HCT116 (cell line): ENCODE measurements around the gene RANBP17. TPM values are rescaled to one million over a fixed set of nuclear protein-coding genes. Genes with fewer than 3 reads are reported as not detected.

Experiments used
- ATAC-seq: fragments of 200-7000 bp; cut with Tn5 transposase; 2 replicates; pipeline ENCODE4 v1.9.1; 2020; ENCODE audit warnings: mild to moderate bottlenecking, moderate library complexity
- BruUV-seq: library from RNA; stranded (reverse); fragments of 400-500 nt; replicated peaks from 2 replicates; lab custom pipeline; 2021; lab: Mats Ljungman, UMichigan
- CTCF ChIA-PET: fragments of 300-600 bp; sonication (Branson Sonifier 250); formaldehyde crosslinking; loops from one replicate; lab custom pipeline; 2021; ENCODE audit warnings: antibody characterized with exemption; lab: Charles Lee
- POLR2A ChIA-PET: fragments of 300-600, 350-600 bp; sonication (Branson Sonifier 250); formaldehyde crosslinking; loops from one replicate; lab custom pipeline; 2021; ENCODE audit warnings: antibody characterized with exemption; lab: Charles Lee
- RAD21 ChIA-PET, 2 experiments: fragments of 300-600 bp; sonication (Branson Sonifier 250); formaldehyde crosslinking; loops; one replicate each; lab custom pipeline; 2023; ENCODE audit warnings: low total read pairs in 2 of 2; ENCODE audit not compliant: uncharacterized antibody in 2 of 2, unreplicated experiment in 2 of 2, low non-redundant PET in 1 of 2; lab: Charles Lee
- DNase-seq: peaks from one replicate; pipeline ENCODE4 v3.0.0-alpha.2; 2010; ENCODE audit warnings: low read depth, low spot score
- H2AFZ ChIP-seq: fragments of 200-600 bp; shearing (Covaris generic), sonication (generic); 2 replicates; pipeline ENCODE4 v1.6.1; 2017; ENCODE audit warnings: low read depth, mixed run types, mixed read lengths, antibody characterized with exemption, low read length; ENCODE audit not compliant: poor library complexity, severe bottlenecking
- H3K27ac ChIP-seq: 2 replicates; pipeline ENCODE4 v1.5.1; 2012; ENCODE audit warnings: low read depth, low read length
- H3K27me3 ChIP-seq: fragments of 200-600 bp; sonication (generic); 2 replicates; pipeline ENCODE4 v1.6.1; 2016; ENCODE audit warnings: mixed run types, low read length, mixed read lengths; ENCODE audit not compliant: insufficient read depth
- H3K36me3 ChIP-seq, 2 experiments: fragments of 200-500 bp in 1 of 2; fragments of 200-600 bp in 1 of 2; sonication (Bioruptor generic) in 1 of 2; sonication (generic) in 1 of 2; 2 replicates each; pipeline versions ENCODE4 v1.5.1 to v1.6.1; 2014 to 2016; ENCODE audit warnings: low read length in 2 of 2, inconsistent platforms in 1 of 2, mixed read lengths in 1 of 2, mixed run types in 1 of 2; ENCODE audit not compliant: insufficient read depth in 2 of 2, control insufficient read depth in 1 of 2
- H3K4me1 ChIP-seq, 2 experiments: fragments of 200-600 bp in 1 of 2; sonication (generic) in 1 of 2; 2 replicates each; pipeline versions ENCODE4 v1.5.1 to v1.6.1; 2012 to 2017; ENCODE audit warnings: low read length in 2 of 2, inconsistent platforms in 1 of 2, mild to moderate bottlenecking in 1 of 2, mixed read lengths in 1 of 2, mixed run types in 1 of 2, moderate library complexity in 1 of 2; ENCODE audit not compliant: insufficient read depth in 2 of 2, control insufficient read depth in 1 of 2
- H3K4me2 ChIP-seq: fragments of 200-600 bp; sonication (generic); 2 replicates; pipeline ENCODE4 v1.6.1; 2017; ENCODE audit warnings: mixed run types, low read length, mixed read lengths
- H3K4me3 ChIP-seq, 2 experiments: fragments of 200-600 bp in 1 of 2; sonication (generic) in 1 of 2; replicated peaks in 1 of 2; 2 replicates each; pipeline ENCODE4 v1.5.1; 2011 to 2016; ENCODE audit warnings: low read length in 2 of 2, control low read depth in 1 of 2, low read depth in 1 of 2, mild to moderate bottlenecking in 1 of 2, mixed read lengths in 1 of 2, mixed run types in 1 of 2
- H3K79me2 ChIP-seq: fragments of 200-600 bp; sonication (generic); 2 replicates; pipeline ENCODE4 v1.6.1; 2017; ENCODE audit warnings: mild to moderate bottlenecking, mixed run types, low read length, moderate library complexity, mixed read lengths; ENCODE audit not compliant: insufficient read depth
- H3K9ac ChIP-seq: fragments of 200-600 bp; sonication (generic); 2 replicates; pipeline ENCODE4 v1.6.1; 2016; ENCODE audit warnings: low read length, mixed read lengths
- H3K9me2 ChIP-seq: fragments of 200-600 bp; sonication (generic), shearing (Covaris generic); 2 replicates; pipeline ENCODE4 v1.6.1; 2017; ENCODE audit warnings: mixed run types, mild to moderate bottlenecking, moderate library complexity; ENCODE audit not compliant: insufficient read depth
- H3K9me3 ChIP-seq, 2 experiments: fragments of 200-500 bp in 1 of 2; fragments of 200-600 bp in 1 of 2; sonication (Bioruptor generic) in 1 of 2; sonication (generic) in 1 of 2; 2 replicates each; pipeline ENCODE4 v1.6.1; 2014 to 2017; ENCODE audit warnings: low read length in 2 of 2, mixed read lengths in 2 of 2, inconsistent platforms in 1 of 2, low read depth in 1 of 2, mild to moderate bottlenecking in 1 of 2, mixed run types in 1 of 2, moderate library complexity in 1 of 2; ENCODE audit not compliant: control insufficient read depth in 1 of 2, insufficient read depth in 1 of 2
- H4K20me1 ChIP-seq: fragments of 200-600 bp; sonication (generic), shearing (Covaris generic); 2 replicates; pipeline ENCODE4 v1.6.1; 2017; ENCODE audit warnings: mixed run types, mild to moderate bottlenecking, moderate library complexity; ENCODE audit not compliant: insufficient read depth
- ATF3 ChIP-seq: IDR thresholded peaks from 2 replicates; pipeline ENCODE4 v1.6.1; 2012
- CBX3 ChIP-seq: IDR thresholded peaks from 2 replicates; pipeline ENCODE4 v1.6.1; 2012; ENCODE audit warnings: low read depth
- CEBPB ChIP-seq: IDR thresholded peaks from 2 replicates; pipeline ENCODE4 v1.6.1; 2012; ENCODE audit warnings: low read depth
- CTCF ChIP-seq, 3 experiments: fragments of 200-600 bp in 1 of 3; sonication (generic) in 1 of 3; IDR thresholded peaks in 2 of 3; conservative IDR thresholded peaks in 1 of 3; 2 replicates each; pipeline ENCODE4 v1.5.1; 2012 to 2017; ENCODE audit warnings: low read depth in 2 of 3, low read length in 2 of 3, antibody characterized with exemption in 1 of 3, borderline replicate concordance in 1 of 3, control low read depth in 1 of 3, mild to moderate bottlenecking in 1 of 3, mixed read lengths in 1 of 3, mixed run types in 1 of 3, moderate library complexity in 1 of 3; ENCODE audit not compliant: insufficient read depth in 1 of 3
- EGR1 ChIP-seq: IDR thresholded peaks from 2 replicates; pipeline ENCODE4 v1.6.1; 2012; ENCODE audit warnings: low read depth
- ELF1 ChIP-seq: IDR thresholded peaks from 2 replicates; pipeline ENCODE4 v1.6.1; 2012; ENCODE audit warnings: low read depth, borderline replicate concordance
- EZH2 ChIP-seq: fragments of 200-600 bp; sonication (generic); IDR thresholded peaks from 2 replicates; pipeline ENCODE4 v1.6.1; 2017; ENCODE audit warnings: antibody characterized with exemption, mixed run types
- EZH2phosphoT487 ChIP-seq: fragments of 200-600 bp; IDR thresholded peaks from 2 replicates; pipeline ENCODE4 v1.6.1; 2018; ENCODE audit warnings: antibody characterized with exemption, borderline replicate concordance
- JUND ChIP-seq: IDR thresholded peaks from 2 replicates; pipeline ENCODE4 v1.6.1; 2012
- MAX ChIP-seq: IDR thresholded peaks from 2 replicates; pipeline ENCODE4 v1.6.1; 2012
- POLR2A ChIP-seq: IDR thresholded peaks from 2 replicates; pipeline ENCODE4 v1.7.0; 2011; ENCODE audit warnings: borderline replicate concordance; ENCODE audit not compliant: insufficient read depth, insufficient read length; ENCODE audit errors: extremely low read depth
- POLR2AphosphoS5 ChIP-seq: IDR thresholded peaks from 2 replicates; pipeline ENCODE4 v1.6.1; 2011; ENCODE audit warnings: mild to moderate bottlenecking, low read depth, low read length, moderate library complexity
- RAD21 ChIP-seq: IDR thresholded peaks from 2 replicates; pipeline ENCODE4 v1.6.1; 2012; ENCODE audit warnings: low read depth, mild to moderate bottlenecking
- REST ChIP-seq: IDR thresholded peaks from 2 replicates; pipeline ENCODE4 v1.6.1; 2012; ENCODE audit warnings: low read depth
- SIN3A ChIP-seq: IDR thresholded peaks from 2 replicates; pipeline ENCODE4 v1.6.1; 2012; ENCODE audit warnings: low read depth
- SP1 ChIP-seq: IDR thresholded peaks from 2 replicates; pipeline ENCODE4 v1.6.1; 2012; ENCODE audit warnings: low read depth
- SRF ChIP-seq: IDR thresholded peaks from 2 replicates; pipeline ENCODE4 v1.6.1; 2012; ENCODE audit warnings: low read depth
- TCF7L2 ChIP-seq: IDR thresholded peaks from 2 replicates; pipeline ENCODE4 v1.7.0; 2011; ENCODE audit warnings: borderline replicate concordance, inconsistent platforms; ENCODE audit not compliant: insufficient read depth, insufficient read length; ENCODE audit errors: extremely low read depth
- YY1 ChIP-seq: IDR thresholded peaks from 2 replicates; pipeline ENCODE4 v1.6.1; 2011; ENCODE audit warnings: low read length, low read depth, moderate library complexity, mild to moderate bottlenecking; ENCODE audit not compliant: insufficient replicate concordance; ENCODE audit errors: extremely low read depth
- ZNF274 ChIP-seq: fragments of 200-500 bp; sonication (Bioruptor generic); IDR thresholded peaks from 2 replicates; pipeline ENCODE4 v1.6.1; 2014; ENCODE audit warnings: mild to moderate bottlenecking, low read depth, low read length, inconsistent platforms
- intact Hi-C: fragments of 100-400 bp; cut with micrococcal nuclease; formaldehyde crosslinking; loops from 2 replicates; pipeline ENCODE4 v1.10.0; 2022
- total RNA-seq: library from RNA; stranded (reverse); gene quantifications from one replicate; pipeline ENCODE4 v1.2.1, GENCODE V29; 2021; ENCODE audit not compliant: unreplicated experiment

The RANBP17 gene
- total RNA-seq, 1 experiment from 2014 or later: 18.2 TPM

GRCh38 chr5:171102877-171103610 is 241.2 kb downstream of the RANBP17 start:
- no peak overlapping the region for H3K4me2 ChIP-seq
- no peaks in the 10 kb centered on the region for H3K36me3 ChIP-seq
- H4K20me1 ChIP-seq: no peaks in the 10 kb centered on the region
- POLR2A ChIA-PET: no interaction called here
- BruUV-seq: no TSS peak
- no peak overlapping the region for H3K9ac ChIP-seq
- no peaks in the 10 kb centered on the region for H3K79me2 ChIP-seq
- no peaks in the 10 kb centered on the region for H3K9me3 ChIP-seq
- DNase-seq: no peak
- no peaks in the 10 kb centered on the region for H3K9me2 ChIP-seq
- intact Hi-C loops: no loop called here
- H3K4me3 ChIP-seq: no peak overlapping the region
- H3K27me3 ChIP-seq: no peaks in the 10 kb centered on the region
- H2AFZ ChIP-seq: no peak overlapping the region
- no peak overlapping the region for H3K27ac ChIP-seq
- TF ChIP-seq CEBPB: no peak
- TF ChIP-seq POLR2A: no peak
- TF ChIP-seq ATF3: no peak
- no peak for TF ChIP-seq ZNF274
- TF ChIP-seq EZH2: no peak
- no peak for TF ChIP-seq MAX
- no peak for TF ChIP-seq ELF1
- no peak for TF ChIP-seq SIN3A
- no peak for TF ChIP-seq RAD21
- TF ChIP-seq YY1: no peak
- TF ChIP-seq CTCF (IDR thresholded peaks at IDR 0.05 in 2 of 3, conservative IDR thresholded peaks at IDR 0.05 in 1 of 3; ENCODE audit: borderline replicate concordance in 1 of 3, insufficient read depth in 1 of 3, low read depth in 2 of 3, low read length in 2 of 3): no peak
- TF ChIP-seq SRF: no peak
- no peak for TF ChIP-seq EGR1
- TF ChIP-seq REST: no peak
- TF ChIP-seq JUND: no peak
- no peak for TF ChIP-seq SP1
- TF ChIP-seq POLR2AphosphoS5: no peak
- TF ChIP-seq EZH2phosphoT487: no peak
- TF ChIP-seq TCF7L2: no peak
- no peak for TF ChIP-seq CBX3
- TF ChIP-seq, all 23 proteins: peak for 0
- no peak for ATAC-seq
- CTCF ChIA-PET: no interaction called here
- RAD21 ChIA-PET: no interaction called here
- H3K4me1 ChIP-seq: no peaks in the 10 kb centered on the region
